HG03460 (cell line): ENCODE measurements around the gene ABCC1.

Experiments
- ATAC-seq: cut with Tn5 transposase; IDR thresholded peaks from one replicate; pipeline ENCODE4 v1.9.1; 2021; ENCODE audit not compliant: unreplicated experiment

ABCC1 gene

GRCh38 chr16:16073891-16074881 lies 124.8 kb downstream of the ABCC1 start:
- ATAC-seq: no peak

- no peak for ATAC-seq
These were observed 126.3 kb downstream of the ABCC1 start for GRCh38 chr16:16075488-16076422.

- ATAC-seq: no peak
These were observed 127.0 kb downstream of the ABCC1 start for GRCh38 chr16:16076423-16076813.

- no peak for ATAC-seq
These were observed 131.1 kb downstream of the ABCC1 start for GRCh38 chr16:16080465-16081065.

- no peak for ATAC-seq
These were observed 131.7 kb downstream of the ABCC1 start for GRCh38 chr16:16081141-16081540.

GRCh38 chr16:16082255-16082654 lies 132.8 kb downstream of the ABCC1 start:
- no peak for ATAC-seq

GRCh38 chr16:16083421-16084156 lies 134.2 kb downstream of the ABCC1 start:
- ATAC-seq: no peak

- no peak for ATAC-seq
These were observed 135.5 kb downstream of the ABCC1 start for GRCh38 chr16:16084874-16085273.

GRCh38 chr16:16086653-16087446 lies 137.4 kb downstream of the ABCC1 start:
- no peak for ATAC-seq

- ATAC-seq: no peak
These were observed 140.8 kb downstream of the ABCC1 start for GRCh38 chr16:16090238-16090637.

GRCh38 chr16:16092925-16093627 lies 143.7 kb downstream of the ABCC1 start:
- ATAC-seq: no peak

- no peak for ATAC-seq
These were observed 144.4 kb downstream of the ABCC1 start for GRCh38 chr16:16093628-16094332.

GRCh38 chr16:16095646-16096045 lies 146.2 kb downstream of the ABCC1 start:
- no peak for ATAC-seq

GRCh38 chr16:16096121-16096857 lies 146.9 kb downstream of the ABCC1 start:
- no peak for ATAC-seq

GRCh38 chr16:16096858-16097213 lies 147.4 kb downstream of the ABCC1 start:
- ATAC-seq: no peak

GRCh38 chr16:16099320-16099719 lies 149.9 kb downstream of the ABCC1 start:
- ATAC-seq: no peak

- no peak for ATAC-seq
These were observed 151.2 kb downstream of the ABCC1 start for GRCh38 chr16:16100631-16101030.

GRCh38 chr16:16101585-16101984 lies 152.2 kb downstream of the ABCC1 start:
- no peak for ATAC-seq
